Right forelimb (tissue), 1 donor: Measurements from ENCODE around the gene CPNE7.
"Not testable (repeated sequence)": the region's sequence is repeated elsewhere in the genome, so short reads cannot be mapped to it uniquely, and the experiment has no call there.

Source experiments
- DNase-seq: peaks from one replicate; pipeline ENCODE4 v3.0.0-alpha.2; 2018

The CPNE7 gene

DNA sequence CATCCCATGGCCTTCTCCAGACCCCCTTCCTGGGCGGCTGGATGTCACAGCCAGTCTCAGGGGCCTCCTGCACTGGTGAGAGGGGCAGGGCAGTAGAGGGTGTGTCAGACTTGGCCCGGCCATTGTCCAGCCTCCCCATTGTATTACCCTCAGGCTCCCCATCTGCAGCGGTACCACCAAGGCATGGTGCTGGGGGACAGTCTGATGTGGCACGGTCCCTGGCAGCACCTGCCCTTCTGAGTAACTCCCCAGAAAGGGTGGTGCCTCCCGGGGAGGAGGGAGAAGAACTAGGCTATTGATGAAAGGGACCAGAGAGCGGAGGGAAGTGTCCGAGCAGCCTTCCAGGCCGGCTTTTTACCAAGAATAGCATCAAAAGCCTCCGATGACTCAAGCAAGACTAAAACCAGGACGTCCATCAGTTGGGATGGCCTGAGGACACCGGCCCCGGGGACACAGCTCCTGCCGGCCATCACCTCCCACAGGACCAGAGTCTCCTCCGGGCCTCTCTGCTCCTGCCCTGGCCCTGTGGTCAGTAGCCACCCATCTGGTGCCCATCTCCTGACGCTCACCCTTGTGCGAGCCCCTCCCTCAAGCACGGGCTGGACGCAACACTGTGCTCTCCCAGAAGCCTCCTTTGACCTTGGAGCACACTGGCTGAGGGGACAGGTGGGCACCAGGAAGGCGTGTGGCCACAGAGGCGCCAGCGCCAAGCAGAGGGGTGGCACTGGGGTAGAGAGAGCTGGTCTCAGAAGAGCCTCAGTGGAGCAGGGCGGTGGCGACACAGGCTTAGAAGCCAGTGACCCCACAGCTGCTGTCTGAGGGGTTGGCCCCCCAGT is 5.8 kb upstream of the CPNE7 start:
- no peak for DNase-seq

DNA sequence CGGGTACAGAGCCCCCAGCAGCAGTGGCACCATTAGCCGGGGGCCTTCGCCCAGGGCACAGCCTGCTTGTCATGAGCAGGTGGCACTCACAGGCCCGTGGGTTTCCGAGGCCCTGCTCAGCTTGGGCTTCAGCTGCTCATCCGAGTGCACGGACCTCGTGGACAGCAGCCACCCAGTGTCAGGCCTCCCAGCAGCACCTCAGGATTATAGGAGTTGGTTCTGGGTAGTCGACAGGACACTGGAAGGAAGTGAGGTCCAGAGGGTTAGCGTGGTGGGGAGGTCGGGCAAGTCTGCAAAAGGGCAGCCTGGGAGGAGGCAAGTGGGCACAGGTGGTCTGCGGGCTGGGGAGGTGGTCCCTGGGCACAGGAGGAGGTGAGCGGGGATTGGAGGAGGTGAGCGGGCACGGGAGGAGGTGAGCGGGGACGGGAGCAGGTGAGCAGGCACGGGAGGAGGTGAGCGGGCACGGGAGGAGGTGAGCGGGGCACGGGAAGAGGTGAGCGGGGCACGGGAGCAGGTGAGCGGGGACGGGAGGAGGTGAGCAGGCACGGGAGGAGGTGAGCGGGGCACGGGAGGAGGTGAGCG is 5.1 kb upstream of the CPNE7 start:
- DNase-seq, result no peak

DNA sequence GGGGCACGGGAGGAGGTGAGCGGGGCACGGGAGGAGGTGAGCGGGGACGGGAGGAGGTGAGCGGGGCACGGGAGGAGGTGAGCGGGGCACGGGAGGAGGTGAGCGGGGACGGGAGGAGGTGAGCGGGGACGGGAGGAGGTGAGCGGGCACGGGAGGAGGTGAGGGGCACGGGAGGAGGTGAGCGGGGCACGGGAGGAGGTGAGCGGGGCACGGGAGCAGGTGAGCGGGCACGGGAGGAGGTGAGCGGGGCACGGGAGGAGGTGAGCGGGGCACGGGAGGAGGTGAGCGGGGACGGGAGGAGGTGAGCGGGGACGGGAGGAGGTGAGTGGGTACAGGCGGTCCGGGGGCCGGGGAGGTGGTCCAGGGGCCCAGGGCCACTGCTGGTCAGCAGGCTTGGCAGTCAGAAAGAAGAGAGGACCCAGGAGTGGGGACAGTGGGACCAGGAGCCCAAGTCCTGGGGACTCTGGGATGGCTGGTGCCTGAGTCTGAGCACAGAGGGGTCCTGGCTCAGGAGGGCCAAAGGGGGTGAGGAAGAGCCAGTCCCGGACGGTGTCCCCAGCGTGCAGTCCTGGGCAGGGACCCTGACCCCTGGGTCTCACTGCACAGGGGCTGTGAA is 4.5 kb upstream of the CPNE7 start:
- DNase-seq, result not testable (repeated sequence)

DNA sequence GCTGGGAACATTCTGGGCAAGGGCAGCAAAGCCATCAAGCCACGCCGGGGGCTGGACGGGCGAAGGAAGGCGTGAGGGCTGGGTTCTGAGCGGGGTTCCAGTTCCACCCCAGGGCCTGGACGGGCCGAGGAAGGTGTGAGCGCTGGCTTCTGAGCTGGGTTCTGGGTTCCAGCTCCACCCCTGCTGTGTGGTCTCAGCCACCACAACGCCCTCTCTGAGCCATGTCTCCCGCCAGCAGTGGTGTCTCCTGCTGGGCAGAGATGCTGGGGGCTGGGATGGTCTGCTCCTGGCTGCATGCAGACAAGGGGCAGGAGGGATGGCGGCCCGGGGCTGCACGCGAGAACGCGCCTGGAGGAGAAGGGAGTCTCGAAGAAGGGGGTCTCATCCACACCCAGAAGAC is 3.9 kb upstream of the CPNE7 start:
- DNase-seq, result no peak

DNA sequence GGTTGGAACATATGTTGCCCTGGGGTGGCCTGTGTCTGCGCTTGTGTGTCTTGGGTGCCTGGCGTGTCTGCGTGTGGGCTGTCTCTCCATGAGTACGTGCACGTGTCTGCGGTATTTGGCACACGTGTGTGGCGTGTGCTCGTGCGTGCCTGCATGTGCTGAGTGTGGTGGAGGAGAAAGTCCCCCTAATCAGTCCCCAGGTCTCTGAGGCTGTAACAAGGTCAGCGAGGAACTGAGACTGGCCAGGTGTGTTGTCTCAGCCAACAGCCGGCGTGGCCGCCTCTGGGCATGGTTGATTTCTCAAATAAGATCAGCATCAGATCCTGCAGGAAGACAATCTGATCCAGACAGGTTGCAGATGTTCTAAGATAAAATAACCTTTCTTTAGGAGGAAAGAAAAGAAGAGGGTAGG is 3.5 kb upstream of the CPNE7 start:
- no peak for DNase-seq

DNA sequence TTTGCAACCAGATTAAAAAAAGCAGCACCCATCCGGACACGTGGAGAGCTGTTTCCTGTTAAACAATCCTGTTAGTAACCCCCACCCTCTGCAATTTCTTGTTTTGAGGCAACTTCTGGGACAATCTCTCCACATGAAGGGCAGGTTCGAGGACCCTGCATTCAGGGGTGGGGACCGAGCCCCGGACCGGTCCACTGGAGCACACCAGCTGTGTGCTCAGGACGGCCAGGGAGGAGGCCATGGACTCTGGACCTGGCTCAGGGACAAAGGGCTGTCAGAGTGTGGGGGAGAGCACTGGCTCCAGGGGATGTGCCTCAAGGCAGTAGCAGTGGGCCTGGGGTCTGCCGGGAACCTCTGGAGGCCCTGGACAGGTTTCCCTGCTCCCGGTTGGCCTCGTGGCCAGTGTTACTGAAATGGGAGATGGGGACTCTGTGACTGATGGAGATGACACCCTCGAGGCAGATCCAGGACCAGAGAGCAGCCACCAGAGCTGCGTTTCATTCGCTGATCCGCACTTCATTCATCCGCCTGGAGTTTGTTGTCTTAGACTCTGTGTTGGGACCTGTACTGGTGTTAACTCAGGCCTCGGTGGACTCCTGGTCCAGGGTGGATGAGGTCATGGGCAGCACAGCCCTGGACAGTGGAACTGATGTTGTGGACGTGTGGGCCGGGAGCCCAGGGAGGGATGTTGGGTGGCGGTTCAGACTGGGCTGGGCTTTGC is 2.9 kb upstream of the CPNE7 start:
- no peak for DNase-seq

DNA sequence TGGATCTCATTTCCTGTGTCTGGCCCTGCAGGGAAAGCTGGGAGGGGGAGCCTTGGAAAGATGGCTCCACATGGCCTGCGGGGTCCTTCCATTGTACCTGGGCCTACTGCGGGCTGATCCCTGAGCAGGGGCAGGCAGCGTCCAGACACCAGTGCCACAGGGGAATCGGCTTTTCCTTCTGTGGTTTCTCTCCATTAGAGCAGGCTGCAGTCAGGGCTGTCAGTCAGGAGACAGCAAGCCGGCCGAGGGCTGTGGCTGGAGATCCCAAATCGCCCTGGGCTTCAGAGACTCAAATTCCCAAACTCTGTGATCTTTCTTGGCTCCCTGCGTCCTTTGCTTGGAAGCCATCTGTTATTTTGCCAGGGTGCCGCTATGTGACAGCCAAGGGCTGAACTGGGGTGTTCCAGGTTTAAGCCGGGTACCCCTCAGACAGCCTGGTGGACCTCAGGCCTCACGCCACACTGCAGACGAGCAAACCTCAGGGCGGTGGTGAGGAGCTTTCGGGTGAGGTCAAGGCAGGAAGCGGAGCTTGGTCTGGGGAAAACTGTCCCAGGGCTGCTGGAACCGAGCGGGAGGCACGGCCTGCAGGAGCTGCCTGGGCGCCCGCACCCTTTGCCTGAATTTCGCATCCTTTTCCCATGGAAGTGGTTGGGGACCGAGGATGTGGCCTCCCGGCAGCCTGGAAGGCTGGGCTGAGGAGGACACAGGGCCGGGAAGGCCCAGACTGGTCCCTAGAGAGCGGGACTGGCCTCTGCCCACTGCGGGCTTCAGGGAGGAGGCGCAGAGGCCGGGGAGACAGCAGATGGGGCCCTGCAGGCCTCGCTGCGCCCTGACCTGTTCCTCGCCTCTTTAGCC is 1.5 kb upstream of the CPNE7 start:
- DNase-seq, result no peak

DNA sequence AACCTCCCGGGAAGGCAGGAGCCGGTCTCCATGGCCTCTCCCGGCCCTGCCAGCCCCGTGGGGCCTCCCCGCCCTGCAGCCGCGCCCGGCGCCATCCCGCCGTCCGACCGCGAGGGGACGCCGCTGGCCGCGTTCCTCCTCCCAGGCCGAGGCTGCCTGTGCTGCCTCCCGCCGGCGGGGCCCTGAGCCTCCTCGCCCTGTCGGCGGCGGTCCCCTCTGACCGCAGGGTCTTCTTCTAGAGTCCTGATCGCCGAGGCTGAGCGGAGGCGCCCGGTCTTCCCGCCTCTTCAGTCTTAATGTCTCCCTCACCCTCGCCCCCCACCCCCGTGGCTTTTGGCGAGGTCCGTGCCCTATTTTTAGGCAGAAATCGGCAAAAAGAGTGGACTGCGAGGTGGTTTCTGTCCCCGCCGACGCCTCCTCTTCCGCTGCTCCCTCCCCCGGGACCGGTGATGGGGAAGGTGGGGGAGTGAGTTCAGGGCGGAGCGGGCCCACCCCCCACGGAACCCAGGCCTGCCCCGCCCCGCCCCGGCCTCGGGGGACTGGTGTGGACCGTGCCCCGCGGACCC is 794 bp upstream of the CPNE7 start:
- no peak for DNase-seq

DNA sequence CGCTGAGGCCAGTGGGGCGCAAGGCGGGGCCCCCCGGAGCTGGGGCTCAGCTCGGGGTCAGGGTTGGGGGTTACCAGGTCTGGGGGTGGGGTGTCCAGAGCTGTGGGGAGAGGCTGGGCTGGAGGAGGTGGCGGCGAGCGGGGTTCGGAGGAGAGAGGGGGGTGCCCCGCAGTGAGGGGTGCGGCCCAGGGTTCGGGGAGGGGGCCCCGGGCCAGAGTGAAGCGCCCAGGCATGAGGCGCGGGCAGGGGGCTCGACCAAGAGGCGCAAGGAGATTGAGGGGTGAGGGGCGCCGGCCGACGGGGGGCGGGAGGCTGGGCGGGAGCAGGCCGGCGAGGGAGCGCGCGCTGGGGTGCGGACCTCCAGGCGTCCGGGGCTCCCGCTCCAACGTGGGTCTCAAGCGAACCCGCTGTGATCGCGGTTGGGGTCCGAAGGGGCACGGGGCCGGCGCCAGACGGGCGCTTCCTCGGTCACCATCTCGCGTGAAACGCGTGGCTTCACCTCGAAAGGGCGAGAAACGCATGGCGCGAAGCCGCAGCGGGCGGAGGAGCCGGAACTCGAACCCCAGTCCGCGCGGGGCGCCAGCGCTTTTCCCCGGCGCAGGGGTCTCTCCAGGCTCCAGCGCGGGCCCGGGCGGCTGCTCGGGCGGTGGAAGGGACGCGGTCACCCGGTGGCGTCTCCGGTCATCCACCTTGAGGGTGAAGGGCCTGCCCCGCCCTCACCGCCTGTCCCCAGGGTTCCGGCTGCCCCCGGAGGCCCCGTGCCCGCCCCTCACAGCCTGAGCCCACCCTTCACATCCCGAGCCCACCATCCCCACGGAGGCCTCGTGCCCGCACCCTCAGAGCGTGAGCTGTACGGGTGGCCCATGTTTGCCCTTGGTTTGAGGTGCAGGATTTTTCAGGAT is 846 bp downstream of the CPNE7 start:
- DNase-seq, result no peak

DNA sequence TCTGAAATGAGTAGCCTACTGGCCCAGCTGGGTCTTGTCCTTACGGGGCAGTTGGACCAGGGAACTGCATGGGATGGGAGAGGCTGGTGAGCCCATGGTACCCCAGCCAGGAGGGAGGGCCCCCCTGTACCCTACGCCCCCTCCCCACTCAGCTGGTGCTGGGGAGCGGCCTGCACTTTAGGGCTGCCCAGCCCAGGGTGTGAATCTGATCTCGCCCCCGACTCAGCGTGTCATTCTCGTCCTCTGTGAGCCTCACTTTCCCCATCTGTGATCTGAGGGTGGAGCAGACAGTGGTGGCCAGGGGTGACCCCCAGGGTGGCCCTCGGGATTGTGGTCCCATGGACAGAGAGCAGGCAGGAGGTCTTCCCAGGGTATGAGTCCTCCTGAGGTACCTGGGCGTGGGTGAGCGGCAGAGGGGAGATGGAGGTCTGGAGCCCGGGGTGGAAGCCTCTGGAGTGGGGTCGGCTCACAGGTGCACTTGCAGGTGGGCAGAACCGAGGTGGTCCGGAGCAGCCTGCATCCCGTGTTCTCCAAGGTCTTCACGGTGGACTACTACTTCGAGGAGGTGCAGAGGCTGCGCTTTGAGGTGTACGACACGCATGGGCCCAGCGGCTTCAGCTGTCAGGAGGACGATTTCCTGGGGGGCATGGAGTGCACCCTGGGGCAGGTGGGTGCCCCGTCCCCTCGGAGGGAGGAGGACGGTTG is 1.6 kb downstream of the CPNE7 start:
- DNase-seq, result no peak

DNA sequence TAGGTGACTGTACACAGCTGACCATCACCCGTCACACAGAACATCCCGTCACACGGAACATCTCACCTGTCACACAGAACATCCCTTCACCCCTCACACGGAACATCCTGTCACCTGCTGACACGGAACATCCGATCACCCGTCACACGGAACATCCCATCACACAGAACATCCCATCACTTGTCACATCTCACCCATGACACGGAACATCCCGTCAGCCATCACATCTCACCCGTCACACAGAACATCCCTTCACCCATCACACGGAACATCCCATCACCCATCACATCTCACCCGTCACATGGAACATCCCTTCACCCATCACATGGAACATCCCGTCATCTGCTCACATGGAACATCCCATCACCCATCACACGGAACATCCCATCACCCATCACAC is 3.8 kb downstream of the CPNE7 start:
- DNase-seq, result no peak

DNA sequence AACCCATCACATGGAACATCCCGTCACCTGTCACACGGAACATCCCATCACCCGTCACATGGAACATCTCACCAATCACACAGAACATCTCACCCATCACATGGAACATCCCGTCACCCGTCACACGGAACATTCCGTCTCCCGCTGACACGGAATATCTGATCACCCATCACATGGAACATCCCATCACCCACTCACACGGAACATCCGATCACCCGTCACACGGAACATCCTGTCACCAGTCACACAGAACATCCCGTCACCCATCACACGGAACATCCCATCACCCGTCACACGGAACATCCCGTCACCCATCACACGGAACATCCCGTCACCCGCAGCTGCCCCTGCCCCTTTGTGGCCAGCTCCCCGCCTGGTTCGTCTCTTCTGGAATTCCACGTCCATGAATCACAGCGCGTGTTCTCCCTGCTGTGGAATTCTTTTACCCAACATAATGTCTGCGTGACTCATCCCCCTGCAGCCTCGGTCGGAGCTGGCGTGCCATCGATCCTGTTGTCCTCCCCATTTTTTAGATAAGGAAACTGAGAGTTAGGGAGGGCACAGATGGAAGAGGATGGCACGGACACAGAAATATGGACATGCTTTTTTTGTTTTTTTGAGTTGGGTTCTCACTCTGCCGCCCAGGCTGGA is 5.6 kb downstream of the CPNE7 start:
- DNase-seq, result no peak

DNA sequence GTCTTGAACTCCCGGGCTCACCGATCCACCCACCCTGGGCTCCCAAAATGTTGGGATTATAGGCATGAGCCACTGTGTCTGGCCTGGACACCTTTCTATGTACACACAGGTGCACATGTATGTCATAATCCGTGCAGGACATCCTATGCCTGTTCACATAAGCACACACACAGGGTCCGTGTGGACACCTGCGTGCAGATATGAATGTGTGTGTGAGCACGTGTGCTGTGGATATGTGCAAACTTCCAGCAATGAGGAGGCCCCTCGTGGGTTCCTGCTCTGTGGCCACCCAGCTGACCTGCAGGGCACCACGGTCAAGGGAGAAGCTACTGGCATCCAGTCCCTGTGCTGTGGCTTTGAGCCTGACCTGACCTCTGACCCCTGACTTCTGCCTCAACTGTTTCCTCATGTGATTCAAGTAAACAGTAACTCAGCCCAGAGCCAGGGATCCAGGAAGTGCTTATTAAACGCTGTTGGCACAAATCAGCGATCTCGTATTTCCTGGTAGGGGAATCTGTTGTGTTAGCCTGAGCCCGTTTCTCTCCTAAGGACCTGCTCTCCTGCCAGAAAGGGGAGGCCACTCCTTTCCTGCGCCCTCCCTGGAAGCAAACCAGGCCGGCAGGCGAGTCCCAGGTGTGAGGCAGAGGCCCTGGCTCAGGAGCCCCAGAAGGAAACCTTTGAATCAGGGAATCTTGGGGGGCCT is 6.5 kb downstream of the CPNE7 start:
- DNase-seq, result no peak

DNA sequence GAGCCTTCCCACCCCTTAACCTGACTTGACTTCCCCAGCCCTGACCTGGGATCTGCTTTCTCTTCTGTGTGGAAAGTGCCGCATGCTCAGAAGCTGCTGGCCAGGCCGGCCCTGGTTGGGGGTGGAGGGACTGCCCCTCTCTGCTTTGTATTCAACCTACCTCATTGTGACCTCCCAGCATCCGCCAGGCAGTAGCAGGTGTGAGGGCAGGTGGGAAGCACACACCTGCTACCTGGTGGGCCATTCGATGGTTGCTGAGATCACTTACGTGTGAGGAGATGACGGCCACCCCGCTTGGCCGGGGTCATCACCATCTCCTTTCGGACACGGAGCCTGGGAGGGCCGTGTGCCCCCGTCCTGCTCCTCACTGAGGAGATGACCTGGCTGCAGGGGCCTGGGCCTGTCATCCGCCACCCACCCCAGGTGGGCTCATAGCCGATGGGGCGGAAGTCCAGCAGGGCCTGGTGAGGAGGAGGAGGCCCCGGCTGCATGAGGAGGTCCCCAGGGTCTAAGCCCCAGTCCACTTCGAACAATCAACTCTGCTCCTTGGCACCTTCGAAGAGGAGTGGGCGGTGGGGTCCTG is 7.1 kb downstream of the CPNE7 start:
- DNase-seq, result no peak

DNA sequence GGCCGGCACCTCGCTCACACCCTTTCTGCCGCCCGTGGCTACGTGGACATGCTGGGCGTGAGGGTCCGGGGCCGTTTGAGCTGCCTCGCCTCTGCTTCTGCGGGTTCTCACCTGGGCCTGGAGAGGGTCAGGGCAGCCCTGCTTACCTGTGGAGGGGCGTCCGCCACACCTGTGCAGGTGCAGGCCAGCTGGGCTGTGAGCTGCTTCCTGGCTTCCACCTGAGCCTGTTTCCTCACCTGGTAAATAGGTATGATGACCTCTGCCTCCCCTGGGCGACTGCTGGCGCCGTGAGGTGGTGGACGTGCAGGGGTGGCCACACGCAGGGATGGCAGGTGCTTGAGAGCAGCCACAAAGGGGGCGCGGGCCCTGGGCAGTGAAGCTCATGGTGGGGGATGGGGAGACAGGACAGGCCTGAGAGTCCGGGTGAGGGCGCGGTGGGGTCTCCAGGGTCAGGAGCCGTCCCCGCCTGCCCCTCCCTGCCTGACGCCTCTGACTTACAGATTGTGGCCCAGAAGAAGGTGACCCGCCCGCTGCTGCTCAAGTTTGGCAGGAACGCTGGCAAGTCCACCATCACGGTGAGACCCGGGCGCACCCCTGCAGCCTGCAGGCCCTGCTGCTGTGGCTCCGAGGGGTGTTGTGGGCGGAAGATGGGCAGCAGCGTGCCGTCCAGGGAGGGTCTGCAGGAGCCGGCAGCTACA is 7.8 kb downstream of the CPNE7 start:
- no peak for DNase-seq

DNA sequence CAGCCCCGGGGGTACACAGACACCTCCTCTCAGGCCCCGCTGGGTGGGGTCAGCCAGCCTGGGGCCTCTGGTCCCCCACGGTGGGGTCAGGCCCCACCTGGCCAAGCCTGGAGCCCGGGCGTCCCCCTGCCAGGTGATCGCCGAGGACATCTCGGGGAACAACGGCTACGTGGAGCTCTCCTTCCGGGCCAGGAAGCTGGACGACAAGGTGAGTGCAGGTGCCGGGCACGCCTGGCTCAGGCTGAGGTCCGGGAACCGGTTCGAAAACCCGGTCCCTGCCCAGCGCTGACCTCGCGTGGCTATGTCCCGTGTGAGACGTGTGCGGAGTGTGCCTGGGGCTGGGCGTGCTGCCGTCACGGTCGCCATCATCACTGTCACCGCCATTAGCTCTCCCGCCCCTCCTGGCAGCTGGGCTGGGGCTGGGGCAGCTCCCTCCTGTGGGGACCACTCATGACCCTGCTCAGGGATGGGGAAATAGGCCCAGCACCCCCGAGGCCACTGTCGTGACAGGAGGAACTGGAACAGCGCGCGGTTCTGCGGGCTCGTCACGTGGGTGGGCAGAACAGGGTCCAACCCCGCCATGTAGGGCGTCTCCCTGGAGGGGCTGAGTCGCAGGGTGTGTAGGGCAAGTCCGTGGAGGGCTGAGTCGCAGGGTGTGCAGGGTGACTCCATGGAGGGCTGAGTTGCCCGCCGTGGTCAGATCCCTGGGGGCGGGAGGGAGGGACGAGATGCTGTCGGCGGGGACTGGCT is 8.5 kb downstream of the CPNE7 start:
- DNase-seq, result no peak

DNA sequence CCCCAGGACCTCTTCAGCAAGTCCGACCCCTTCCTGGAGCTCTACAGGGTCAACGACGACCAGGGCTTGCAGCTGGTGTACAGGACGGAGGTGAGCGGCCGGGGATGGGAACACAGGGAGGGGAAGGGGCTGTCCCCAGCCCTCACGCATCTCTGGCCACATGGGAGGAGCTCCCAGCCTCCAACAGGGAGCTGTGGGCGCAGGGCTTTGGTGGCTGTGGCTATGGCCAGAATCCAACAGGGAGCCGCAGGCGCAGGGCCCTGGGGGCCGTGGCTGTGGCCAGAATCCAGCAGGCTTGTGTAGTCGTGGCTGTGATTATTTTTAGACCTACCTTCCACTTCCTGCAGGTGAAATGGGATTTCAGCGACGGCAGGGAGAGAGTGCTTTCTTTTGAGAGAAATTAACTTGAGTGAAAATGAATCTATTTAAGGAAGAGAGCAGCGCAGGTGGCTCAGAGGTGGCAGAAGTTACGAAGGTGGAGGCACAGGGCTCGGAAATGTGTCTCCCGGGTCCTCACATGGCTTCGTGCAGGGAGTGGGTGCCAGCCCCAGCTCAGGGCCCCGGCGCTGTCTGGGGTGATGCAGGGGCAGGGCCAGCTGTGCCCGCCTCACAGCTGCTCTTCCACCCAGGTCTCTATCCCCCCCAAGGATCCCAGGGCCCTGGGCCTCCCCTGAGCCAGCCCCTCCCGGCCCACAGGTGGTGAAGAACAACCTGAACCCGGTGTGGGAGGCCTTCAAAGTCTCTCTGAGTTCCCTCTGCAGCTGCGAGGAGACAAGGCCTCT is 9.4 kb downstream of the CPNE7 start:
- DNase-seq, result no peak
